Activated CD8-positive, alpha-beta memory T cell treated with anti-CD3 and anti-CD28 coated beads for 4 hours (primary cell): ENCODE measurements around the gene GAK.
"Not testable (repeated sequence)": the region's sequence is repeated elsewhere in the genome, so short reads cannot be mapped to it uniquely, and the experiment has no call there.

Experiments used
- DNase-seq, 2 donors: peaks; one replicate each; pipeline ENCODE4 v3.0.0-alpha.2; 2020; ENCODE audit warnings: low read depth in 2 of 2

Gene GAK

DNA sequence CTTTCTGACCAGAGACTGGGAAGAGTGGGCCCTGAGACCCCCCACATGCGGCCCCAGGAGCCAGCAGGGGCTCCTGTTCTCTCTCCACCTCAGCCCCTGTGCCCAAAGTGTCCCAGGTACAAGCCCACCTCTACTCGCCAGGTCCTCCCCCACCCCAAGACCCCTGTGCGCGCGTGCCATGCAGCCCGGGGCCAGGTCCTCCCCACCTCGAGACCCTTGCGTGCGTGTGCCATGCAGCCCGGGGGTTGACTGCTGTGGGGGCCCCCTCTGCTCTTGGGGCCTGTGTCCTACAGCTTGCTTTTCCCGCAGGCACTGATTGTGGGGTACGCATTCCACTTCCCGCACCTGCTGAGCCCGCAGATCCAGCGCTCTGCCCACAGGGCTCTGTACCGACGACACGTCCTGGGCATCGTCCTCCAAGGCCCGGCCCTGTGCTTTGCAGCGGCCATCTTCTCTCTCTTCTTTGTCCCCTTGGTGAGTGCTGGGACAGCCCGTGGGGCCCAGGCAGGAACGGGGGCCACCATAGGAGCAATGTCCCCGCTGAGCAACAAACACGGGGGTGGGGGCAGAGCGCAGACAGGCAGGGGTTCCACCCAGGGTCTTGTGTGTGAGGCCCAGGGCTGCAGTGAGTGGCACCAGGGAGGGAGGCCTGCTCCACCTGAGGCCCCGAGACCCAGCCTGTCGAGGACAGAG is 20.9 kb upstream of the GAK start:
- DNase-seq = no peak

DNA sequence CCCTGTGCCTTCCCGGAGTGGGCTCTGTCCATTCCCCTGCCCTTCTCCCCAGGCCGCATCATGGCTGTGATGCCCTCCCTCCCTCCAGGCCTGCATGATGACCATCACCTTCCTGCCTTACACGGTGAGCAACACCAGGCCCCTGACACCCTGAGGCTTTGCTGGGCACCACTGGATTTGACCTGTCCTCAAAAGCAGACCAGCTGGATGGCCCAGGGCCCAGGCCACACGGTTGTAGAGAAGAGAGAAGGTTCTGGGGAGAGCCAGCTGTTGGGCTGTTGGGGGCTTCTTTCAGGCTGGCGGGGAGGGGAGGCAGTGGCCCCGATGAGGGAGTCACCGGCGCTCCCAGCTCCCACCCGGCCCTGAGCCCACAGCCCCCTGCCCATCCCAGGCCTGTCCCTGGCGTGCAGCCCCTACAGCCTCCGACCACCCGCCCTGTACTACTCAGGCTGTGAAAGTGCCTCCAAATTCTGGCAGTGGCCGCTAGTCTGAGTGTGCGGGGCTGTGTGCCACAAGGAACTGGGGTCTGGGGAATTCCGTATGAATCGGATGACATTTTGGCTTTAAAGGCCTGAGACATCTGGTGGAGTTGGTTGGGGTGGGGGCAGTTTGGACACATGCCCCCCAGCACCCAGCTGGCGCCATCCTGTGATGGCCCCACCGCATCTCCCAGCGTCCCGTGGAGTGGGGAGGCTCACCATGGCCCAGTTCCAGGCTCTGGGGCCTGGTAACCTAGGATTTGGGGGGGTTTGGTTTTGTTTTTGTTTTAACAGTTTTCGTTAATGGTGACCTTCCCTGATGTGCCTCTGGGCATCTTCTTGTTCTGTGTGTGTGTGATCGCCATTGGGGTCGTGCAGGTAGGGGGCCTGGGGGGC is 19.7 kb upstream of the GAK start:
- no peak for DNase-seq

DNA sequence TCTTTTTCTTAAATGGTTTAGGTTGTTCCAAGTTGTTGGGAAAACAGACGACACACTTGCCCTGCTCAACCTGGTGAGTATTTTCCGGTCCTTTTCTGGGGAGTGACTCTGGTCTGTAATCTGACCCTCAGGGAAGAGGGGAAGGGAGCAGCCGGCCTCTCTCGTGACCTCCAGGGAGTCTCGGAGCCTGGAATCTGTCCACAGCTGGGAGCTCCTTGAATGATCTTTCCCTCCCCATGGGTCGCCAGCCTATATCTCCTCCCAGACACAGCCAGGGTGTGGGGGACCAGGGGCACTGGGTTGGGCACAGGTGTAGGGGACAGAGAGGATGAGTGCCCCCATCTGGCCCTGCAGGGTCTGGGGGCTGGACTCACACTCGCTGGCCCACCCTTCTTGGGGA is 19.1 kb upstream of the GAK start:
- no peak for DNase-seq

DNA sequence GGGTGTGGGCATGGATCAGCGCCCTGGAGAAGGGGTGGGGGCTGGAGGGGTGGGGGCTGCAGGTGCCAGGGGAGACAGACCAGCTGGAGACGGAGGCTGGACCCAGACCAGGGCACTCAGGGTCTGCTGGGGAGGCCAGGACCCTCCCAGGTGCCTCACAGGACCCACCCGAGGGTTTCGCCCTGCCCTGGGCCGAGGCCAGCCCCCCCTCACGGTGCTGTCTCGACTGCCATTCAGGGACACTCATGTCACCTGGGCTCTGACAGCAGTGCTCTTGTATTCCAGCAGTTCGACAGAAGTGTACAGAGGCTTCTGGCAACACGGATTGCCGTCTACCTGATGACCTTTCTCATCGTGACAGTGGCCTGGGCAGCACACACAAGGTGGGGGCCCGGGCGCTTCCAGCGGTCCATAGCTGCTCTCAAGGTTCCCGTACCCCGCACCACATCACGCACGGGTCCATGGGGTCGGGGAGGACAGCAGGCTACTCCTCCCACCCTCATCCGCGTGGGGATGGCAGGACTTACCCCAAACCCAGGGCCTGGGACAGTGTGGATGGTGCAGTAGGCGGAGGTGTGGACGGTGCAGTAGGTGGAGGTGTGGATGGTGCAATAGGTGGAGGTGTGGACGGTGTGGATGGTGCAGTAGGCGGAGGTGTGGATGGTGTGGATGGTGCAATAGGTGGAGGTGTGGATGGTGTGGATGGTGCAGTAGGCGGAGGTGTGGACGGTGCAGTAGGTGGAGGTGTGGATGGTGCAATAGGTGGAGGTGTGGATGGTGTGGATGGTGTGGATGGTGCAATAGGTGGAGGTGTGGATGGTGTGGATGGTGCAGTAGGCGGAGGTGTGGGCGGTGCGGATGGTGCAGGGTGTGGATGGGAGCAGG is 18.3 kb upstream of the GAK start:
- DNase-seq = no peak

DNA sequence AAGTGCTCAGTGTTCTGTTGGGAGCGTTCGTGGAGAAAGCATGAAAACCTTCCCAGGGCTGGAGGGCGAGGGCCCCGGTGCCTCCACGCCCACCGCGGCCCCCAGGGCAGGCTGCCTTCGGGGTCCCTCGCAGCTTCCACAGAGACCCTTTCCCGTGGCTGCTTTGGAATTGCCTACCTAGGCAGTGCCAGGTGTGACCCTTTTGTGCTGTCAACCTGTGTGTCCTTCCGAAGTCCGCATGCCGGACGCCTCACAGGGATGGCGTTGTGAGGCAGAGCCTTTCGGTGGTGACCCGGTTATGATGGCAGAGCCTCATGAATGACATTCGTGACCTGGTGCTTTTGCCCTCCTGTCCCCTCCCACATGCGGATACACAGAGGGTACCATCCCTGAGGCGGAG is 17.5 kb upstream of the GAK start:
- no peak for DNase-seq

DNA sequence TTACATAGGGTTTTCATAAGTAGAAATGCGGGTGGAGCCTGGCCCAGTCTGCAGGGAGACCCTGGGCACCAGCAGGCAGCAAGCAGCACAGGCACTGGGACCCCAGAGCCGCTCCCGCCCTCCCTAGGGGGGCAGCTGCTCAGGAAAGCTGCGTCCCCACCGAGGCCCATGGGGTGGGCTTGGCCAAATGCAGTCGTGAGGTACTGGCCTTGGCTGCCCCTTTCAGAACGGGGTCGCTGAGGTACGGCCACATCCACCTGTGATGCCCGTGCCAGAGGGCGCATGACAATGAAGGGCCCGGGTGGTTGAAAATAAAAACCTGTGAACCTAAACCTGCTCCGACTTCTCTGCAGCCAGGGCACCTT is 16.8 kb upstream of the GAK start:
- DNase-seq = no peak

DNA sequence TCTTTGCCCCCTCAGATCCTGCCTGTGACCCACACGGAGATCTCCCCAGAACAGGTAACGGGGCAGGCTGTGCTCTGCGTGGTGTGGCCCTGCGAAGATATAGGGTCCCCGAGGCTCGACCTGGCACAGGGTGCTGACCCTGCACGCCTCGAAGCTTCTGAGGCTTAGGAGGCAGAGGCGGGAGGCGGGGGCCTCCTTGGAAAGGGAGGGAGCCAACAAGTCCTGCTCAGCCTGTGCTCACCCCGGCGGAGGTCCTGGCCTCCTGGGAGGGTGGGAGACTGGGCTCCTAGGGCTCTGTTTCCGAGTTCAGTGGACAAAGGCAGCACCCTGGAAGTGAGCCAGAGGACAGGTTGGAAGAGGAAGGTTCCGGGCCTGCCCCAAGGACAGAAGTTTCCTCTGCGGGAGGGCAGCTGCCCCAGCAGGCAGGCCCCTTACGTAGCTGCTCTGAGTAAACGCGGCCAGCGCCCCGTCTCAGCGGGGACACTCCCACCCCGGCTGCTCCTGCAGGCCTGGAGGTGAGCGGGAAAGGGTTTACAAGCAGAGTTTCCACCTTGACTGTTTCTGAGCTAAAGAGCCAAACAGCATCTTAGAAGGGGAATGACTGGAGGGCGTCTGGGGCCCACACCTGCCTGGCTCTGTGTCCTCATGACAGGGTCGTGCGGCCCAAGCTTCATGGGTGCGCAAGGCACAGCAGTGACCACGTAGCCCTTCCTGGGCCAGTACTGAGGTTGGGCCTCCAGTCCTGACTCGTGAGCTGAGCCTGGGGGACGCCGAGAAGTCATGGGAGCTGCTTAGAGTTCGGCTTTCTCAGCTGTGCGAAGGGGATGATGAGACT is 16.2 kb upstream of the GAK start:
- no peak for DNase-seq

DNA sequence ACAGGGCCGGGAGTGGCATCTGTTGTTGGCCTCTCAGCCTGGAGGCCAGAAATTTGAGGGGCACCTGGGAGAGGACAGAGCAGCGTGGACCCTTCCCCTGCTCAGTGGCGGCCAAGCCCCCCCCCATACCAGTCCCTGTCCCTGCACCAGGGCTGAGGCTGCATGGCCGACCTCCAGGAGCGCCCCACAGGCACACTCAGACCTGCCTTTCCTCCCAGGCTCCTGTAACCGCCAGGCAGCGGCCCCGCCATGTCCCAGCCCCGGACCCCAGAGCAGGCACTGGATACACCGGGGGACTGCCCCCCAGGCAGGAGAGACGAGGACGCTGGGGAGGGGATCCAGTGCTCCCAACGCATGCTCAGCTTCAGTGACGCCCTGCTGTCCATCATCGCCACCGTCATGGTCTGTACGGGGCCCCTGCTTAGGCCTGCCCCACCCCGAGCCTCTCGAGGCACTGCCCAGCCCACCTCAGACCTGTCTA is 15.4 kb upstream of the GAK start:
- DNase-seq = no peak

DNA sequence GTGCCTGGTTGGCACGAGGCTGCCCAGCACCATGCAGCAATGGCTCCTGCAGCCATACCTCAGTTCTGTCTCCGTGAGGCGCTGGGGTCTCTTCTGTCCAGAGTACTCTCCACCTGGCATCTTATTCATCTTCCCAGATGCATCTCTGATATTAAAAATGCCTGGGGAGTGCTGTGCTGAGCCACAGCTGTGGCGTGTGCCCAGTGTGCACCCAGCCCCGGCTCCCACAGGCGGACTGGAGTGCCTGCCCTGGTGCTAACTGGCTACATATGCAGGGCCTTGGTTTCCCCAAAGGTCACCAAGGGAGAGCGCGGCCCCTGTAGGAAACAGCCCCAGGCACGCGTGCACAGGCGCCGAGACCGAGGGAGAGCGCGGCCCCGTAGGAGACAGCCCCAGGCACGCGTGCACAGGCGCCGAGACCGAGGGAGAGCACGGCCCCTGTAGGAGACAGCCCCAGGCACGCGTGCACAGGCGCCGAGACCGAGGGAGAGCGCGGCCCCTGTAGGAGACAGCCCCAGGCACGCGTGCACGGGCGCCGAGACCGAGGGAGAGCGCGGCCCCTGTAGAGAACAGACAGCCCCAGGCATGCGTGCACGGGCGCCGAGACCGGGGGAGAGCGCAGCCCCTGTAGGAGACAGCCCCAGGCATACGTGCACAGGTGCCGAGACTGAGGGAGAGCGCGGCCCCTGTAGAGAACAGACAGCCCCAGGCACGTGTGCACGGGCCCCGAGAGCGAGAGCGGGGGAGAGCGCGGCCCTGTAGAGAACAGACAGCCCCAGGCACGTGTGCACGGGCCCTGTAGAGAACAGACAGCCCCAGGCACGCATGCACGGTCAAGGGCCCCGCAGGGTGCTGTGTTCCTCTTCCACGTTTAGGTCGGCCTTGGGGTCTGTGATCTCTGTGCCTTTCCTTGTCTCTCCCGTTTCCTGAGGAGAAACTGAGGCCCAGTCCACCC is 14.7 kb upstream of the GAK start:
- DNase-seq = no peak

DNA sequence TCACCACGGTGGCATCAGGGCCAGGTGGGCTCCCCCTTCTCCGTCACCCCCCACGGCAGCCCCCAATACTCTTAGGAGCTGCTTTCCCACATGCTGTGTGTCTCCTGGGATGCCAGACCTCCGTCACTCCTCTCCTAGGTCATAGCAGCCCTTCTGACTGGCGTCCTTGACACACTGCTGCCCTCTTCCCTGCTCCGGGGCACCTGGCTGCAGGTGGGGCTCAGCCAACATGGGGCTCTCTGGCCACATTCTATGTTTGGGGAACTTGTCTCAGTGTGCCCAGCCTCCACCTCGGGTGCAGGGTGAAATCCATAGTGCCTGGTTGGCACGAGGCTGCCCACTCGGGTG is 14.0 kb upstream of the GAK start:
- DNase-seq = no peak

DNA sequence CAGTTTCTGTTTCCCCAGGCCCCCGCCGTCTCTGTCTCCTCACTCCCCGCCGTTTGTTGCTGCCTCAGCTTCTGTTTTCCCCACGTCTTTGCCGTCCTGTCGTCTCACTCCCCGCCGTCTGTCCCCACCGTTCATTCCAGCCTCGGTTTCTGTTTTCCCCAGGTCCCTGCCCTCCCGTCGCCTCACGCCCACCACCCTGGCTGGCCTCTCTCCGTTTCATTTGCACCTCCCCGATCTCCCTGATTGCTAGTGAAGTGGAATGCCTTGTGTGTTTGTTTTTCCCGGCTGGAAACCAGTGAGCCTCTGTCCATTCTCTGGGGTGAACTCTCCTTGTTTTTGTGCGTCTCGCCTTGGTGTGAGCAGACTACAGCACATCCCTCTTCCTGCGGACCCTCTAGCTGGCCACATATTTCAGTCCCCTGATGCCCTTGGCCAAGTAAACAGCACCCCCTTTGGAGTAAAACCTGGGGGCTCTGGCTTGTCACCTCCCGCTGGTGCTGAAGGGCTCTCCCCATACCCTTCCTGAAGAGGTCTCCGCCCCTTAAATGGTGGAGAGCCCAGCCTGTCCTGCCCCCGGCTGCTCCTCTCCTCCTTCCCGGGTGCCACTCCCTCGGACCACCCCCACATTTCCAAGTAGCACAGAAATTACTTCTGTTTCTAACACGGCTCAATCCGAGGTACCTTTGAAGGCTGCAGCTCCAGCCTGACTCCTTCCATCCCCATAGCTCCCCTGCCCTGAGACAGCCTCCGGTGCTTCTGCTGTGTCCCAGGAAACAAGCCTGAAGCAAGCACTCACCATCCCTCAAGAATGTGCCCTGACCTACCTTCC is 13.4 kb upstream of the GAK start:
- no peak for DNase-seq

DNA sequence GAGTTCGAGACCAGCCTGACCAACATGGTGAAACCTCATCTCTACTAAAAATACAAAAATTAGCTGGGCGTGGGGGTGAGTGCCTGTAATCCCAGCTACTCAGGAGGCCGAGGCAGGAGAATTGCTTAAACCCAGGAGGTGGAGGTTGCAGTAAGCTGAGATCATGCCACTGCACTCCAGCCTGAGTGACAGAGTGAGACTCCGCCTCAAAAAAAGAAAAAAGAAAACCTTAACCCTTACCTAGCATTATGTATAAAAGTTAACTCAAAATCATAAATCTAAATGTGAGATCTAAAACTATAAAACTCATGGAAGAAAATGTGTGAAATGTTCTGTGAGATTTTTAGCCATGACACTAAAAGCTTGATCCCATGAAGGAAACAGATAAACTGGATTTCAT is 7.4 kb upstream of the GAK start:
- DNase-seq = not testable (repeated sequence)

DNA sequence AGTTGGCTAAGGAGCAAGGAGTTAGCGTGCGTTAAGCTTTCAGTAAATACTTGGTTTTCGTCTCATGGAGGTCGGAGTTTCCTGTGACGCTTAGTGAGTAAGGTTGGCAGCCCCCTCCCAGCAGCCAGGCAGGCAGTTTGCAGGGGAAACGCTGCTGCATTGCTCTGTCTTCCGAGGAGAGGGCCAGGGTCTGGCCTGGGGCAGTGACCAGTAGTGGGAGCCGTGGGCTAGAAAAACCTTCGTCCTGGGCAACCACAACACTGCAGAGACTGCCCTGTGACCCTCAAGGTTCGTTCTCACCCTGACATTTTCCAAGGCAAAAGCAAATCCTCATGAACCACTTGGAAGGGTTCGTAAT is 576 bp upstream of the GAK start:
- no peak for DNase-seq

DNA sequence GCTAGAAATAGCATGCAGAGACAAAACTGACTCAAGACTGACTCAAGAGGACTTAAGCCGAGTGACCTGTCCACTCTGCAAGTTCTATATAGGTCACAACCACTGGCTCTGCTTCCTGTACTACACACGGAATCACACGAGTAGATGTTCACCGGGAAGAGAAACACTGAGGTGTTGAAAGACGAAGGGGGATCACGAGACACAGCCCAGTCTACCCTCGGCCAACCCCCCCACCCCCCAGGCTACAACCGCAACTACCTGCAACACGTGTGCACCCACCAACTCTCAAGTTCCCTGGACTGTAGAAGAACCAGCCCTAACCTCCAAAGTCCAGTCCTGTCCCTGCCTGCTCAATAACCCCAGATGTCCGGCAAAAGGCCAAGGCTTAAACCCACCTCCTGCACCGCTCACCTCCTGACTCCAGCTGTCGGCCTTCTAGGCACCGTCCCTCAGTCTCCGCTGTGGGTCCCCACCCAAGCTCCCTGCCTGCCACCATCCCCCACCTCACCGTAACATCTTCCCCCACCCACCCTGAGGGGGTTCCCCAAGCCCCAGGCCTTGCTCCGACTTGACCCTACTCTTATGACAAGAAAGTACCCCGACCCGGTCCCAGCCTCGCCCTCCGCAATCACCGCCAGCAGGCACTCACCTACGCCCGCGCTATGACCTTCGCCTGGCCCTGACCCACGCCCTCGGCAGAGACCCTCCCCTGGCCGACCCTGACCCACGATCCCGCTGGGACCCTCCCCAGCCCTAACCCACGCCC is 739 bp downstream of the GAK start:
- DNase-seq = no peak

DNA sequence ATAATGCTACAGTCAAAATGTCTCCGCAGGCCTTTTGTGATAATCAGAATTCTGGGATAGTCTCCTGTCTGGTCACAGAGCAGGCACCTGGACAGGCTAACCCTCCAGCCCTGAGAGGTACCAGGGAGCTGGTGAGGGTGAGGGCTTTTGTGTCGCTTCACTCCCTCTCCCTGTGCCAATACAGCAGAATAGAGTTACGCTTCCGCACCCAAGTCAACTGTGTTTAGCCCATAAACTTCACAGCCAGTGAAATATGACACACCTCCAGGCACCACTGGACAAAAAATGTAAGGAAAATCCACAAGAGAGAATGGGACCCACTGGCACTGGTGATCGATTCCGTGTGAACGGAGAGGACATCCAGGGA is 1.3 kb downstream of the GAK start:
- DNase-seq = no peak

DNA sequence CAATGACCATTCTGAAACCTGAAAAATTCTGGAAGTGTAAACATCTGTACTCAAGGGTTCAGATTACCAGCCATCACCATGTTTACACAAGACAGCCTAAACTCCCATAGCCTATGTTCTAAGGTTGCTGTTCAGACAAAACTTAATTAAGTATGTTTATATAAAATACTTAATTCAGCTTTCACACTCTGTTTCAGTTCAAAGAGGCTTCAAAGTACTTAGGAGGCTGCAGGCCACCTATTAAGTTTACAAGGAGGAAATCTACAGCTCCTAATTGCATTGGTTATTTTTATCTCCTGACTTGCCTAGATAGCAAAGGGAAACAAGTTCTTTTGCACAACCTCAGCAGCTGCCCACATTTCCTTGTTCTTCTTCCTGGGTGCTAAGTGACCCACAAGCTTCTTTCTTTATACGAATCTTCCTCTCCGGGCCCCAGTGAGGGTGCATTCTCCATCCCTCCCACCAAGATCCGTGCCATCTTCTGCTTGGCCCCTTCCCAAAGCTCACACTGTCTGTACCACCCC is 2.0 kb downstream of the GAK start:
- DNase-seq = no peak

DNA sequence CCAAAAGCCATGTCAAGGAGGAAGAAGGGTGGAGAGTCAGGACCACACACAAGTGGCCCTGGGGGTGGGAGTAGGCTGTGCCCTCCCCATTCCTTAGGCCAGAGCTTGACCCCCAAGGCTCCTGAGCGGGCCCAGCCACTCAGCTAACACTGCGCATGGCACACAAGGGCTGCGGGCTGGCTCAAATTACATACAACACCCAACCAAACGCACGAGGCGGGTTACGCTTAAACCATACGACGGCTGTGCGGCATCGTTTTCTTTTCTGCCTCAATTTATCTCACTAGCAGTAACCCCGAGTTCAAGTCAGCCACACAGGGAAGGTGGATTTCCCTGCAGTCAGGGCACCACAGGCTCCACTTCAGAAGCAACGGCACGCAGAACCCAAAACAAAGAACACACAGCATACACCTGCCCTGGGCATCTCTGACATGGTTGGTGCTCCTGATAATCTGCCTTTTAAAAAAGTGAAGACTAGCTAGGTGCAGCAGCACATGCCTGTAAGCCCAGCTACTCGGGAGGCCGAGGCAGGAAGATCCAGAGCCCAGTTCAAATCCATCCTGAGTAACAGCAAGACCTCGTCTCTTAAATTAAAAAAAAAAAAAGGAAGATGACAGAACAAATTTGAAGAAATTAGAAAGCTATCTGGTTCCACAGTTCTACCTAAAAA is 2.9 kb downstream of the GAK start:
- no peak for DNase-seq

DNA sequence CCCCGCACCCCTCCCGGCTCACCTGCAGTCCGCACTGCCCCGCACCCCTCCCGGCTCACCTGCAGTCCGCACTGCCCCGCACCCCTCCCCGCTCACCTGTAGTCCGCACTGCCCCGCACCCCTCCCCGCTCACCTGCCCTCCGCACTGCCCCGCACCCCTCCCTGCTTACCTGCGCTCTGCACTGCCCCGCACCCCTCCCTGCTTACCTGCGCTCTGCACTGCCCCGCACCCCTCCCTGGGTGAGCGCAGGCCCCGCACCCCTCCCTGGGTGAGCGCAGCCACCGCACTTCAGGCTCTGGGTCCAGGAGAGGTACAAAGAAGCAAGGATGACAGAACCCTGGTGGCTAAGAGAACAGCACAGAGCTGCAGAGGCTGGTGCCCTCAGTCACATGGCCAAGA is 4.5 kb downstream of the GAK start:
- DNase-seq = not testable (repeated sequence)
